HG02759 (cell line): ENCODE results near the gene TMEM131L.
"Not testable (repeated sequence)": the region's sequence is repeated elsewhere in the genome, so short reads cannot be mapped to it uniquely, and the experiment has no call there.

Source experiments
- ATAC-seq: cut with Tn5 transposase; IDR thresholded peaks from one replicate; pipeline ENCODE4 v1.9.1; 2021; ENCODE audit warnings: mild to moderate bottlenecking, moderate library complexity; ENCODE audit not compliant: unreplicated experiment

The TMEM131L gene

GRCh38 chr4:153537493-153537960, 71.4 kb downstream of the TMEM131L start:
- ATAC-seq, result no peak

GRCh38 chr4:153538487-153539357, 72.6 kb downstream of the TMEM131L start:
- no peak for ATAC-seq

DNA sequence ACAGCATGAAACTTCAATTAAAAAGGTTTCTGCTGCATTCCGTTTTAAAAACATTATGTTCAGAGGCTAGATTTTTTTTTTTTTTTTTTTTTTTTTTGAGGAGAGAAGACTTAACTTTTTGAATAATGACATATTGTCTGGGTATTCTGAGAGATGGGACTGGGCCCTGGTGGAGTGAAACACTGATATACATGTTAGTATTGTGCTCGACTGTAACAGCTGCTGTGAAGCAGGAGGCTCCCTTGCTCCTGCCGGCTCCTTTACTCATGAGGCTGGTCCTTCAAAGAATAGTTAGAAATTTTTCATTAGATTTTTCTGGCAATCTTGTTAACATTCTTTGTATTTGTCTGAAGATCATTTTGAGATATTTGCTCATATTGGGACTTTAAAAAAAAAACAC, 73.3 kb downstream of the TMEM131L start:
- no peak for ATAC-seq

- peak; percentile 60 for ATAC-seq
Measured at GRCh38 chr4:153541456-153542096, 75.4 kb downstream of the TMEM131L start.

DNA sequence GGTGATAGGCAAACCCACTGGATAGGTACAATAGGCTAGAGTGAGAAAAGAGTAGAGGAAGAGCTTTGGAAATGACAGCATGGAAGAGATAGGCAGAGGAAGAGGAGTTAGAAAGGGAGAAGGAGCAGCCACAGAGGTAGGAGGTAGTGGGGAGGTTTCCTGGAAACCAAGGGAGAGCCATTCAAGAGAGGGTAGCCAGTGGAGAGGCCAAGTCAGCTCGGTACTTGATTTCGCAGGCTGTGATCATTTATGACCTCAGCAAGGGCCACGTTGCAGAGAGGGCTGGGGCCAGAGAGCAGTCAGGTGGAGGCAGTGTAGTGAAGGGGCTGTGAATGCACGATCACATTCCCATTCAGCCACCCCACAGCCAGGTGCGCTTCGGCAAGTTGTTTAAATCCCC, 76.0 kb downstream of the TMEM131L start:
- ATAC-seq, result no peak

- no peak for ATAC-seq
Measured at GRCh38 chr4:153542834-153543233, 76.7 kb downstream of the TMEM131L start.

DNA sequence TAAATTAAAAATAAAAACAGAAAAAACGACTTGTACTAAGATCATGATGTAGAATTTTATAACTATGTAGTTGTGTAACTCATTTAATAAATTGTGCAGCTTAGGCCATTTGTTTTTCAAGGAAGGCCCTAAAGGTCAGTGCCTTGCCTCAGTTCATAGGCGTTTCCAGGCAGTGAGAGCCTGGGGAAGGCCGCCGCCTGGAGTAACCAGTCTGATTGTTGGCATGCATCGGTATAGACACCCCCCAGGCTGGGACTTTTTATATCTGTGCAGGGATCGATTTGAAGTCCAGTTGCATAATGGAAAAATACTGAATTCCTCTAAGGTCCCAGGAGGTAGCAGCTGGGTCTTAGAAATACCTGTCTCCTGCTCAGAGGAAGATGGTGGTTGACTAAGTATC, 77.2 kb downstream of the TMEM131L start:
- ATAC-seq, result no peak

DNA sequence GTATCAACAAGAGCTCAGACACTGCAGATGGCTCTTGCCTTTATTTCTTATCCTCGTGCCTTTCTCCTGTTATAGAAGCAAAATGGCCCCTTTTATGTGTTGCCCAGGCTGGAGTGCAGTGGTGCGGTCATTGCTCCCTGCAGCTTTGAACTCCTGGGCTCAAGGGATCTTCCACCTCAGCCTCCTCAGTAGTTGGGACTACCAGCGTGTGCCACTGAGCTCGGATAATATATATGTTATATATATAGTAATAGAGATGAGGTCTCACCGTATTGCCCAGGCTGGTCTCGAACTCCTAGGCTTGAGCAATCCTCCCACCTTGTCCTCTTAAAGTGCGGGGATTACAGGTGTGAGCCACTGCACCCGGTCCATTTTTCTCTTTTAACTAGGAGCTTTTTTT, 79.7 kb downstream of the TMEM131L start:
- no peak for ATAC-seq

DNA sequence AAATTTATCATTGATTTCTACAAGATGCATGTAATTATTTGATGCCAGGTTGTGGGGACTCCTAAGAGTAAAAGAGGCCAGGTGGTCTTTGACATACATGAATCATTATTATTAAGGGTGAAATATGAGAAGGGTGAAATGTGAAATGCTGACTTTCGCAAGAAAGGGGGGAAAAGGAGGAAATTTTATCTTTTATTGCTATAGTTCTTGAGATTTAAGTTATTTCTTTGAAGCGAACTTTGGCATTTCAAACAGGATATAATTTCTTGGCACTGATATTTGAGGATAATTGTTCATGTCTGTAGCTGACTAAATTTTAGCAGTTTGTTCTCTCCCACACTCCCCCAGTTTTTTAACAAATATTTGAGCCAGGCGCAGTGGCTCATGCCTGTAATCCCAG, 80.1 kb downstream of the TMEM131L start:
- ATAC-seq, result no peak

DNA sequence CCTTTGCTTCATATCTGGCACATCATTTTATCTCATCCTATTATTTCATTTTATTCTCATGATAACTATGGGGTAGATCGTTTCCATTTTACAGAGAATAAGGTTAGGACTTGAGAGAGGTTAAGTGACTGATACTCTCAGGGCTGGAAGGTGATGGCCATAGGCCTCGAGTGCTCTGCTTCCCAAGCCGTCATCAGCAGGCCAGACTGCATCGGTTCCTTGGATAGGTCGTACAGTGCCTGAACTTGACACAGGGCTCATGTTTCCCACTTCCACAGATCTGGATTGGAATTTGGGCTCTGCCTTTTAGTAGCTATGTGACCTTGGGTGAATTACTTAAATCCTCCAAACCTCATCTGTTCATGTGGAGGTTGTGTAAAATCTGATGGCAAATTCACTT, 81.4 kb downstream of the TMEM131L start:
- no peak for ATAC-seq

GRCh38 chr4:153548907-153549306, 82.7 kb downstream of the TMEM131L start:
- not testable (repeated sequence) for ATAC-seq

- no peak for ATAC-seq
Measured at GRCh38 chr4:153549405-153549804, 83.2 kb downstream of the TMEM131L start.

DNA sequence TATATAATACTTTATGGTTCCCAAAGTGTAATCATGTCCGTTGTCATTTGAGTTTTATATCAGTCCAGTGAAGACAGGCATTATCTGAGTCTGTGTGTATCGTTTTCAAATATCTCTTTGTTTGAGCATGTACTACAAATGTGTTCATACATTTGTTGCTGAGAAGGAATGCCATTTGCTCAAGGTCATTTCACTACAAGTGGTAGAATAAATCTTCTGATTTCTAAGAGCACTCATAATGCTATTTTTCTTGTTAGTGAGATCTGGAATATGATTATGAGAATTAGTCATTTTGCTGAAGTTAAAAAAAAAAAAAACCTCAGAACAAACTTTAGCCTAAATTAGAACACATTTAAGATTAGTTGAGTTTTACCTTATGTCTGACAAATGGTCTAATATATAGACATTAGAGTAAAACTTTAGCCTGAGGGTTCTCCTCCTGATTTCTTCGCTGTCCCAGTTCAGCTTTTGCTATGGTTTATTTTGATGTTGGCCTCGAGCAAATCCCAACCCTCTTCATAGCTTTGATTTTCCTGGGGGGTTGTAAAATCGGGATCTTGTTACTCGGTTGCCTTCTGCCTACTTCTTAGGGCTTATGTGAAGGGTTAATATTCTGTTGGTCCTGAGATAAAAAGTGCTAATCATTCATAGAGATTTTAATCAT, 87.1 kb downstream of the TMEM131L start:
- ATAC-seq, result no peak

DNA sequence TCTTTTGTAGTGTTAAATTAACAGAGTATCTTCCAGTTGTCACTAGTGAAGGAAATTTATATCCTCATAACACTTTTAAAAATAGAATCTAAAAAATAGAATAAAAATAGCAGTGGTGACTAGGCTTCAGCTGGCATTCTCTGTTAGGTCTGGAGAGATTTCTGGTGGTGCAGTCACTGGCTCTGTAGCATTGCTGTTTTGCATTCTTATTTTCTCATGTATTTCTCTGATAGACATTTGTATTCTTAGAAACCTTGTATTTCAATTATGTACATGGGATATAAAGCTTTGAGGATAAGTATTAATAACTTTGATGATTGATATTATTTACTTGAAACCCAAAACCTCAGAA, 87.6 kb downstream of the TMEM131L start:
- ATAC-seq, result no peak

- no peak for ATAC-seq
Measured at GRCh38 chr4:153555730-153556434, 89.7 kb downstream of the TMEM131L start.

GRCh38 chr4:153556435-153556815, 90.3 kb downstream of the TMEM131L start:
- ATAC-seq, result no peak

GRCh38 chr4:153560908-153561307, 94.7 kb downstream of the TMEM131L start:
- ATAC-seq, result peak; percentile 58

GRCh38 chr4:153564630-153565525, 98.7 kb downstream of the TMEM131L start:
- ATAC-seq, result no peak

- ATAC-seq, result no peak
Measured at GRCh38 chr4:153566631-153567150, 100.5 kb downstream of the TMEM131L start.

DNA sequence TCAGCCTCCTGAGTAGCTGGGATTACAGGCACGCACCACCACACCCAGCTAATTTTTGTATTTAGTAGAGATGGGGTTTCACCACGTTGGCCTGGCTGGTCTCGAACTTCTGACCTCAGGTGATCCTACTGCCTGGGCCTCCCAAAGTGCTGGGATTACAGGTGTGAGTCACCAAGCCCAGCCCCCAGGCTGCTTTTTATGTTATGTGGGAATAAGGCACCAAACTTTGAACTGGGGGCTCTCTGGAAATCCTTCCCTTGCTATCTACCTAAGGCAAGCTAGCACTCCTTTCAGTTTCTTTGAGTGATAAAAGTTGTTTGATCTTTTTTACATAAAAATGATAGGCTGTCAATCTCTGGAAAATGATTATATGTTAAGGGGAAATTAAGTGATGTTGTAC, 101.5 kb downstream of the TMEM131L start:
- not testable (repeated sequence) for ATAC-seq
